ENCODE data around the gene HOXA1. TPM values are rescaled to one million over a fixed set of nuclear protein-coding genes. Genes with fewer than 3 reads are reported as not detected.

The HOXA1 gene
- total RNA-seq, 1 donor from 2014 or later: 1.3 TPM

DNA sequence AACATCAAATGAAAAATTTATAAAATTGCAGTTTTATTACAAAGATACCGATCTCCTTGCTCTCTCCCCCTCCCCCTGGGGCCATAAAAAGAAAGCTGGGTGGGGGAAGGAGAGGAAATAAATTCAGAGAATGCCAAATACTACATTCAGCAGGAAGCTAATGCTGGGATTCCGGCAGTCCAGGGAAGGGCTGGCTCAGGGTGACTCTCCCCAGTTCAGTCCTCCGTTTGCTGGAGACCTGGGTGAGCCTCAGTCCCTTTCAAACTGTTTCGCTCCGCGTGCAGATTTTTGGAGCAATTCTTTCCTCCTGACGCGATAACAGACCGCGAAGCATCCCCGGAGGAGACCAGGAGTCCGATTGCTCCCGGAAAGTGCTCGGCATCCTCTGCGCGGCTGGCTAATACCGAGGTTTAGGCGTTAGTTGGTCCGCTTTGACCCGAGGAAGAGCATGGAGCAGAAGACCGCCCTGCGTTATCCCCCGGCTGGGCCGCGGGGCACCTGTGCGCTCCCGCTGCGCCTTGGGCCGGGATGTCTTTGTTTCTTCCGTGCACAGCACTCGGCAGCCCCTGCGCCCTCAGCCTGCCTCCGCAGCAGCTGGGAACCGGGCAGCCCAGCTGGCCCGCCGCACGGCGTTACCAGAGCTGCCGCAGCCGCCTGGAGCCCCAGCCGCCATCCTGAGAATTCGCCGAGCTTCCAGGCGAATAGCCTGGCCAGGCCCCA is 10.5 kb upstream of the HOXA1 start:
- no peak for DNase-seq (ENCODE audit: low spot score)

- no peak for DNase-seq (ENCODE audit: low spot score)
Observed at GRCh38 chr7:27105301-27106031, 9.7 kb upstream of the HOXA1 start.

GRCh38 chr7:27104341-27105058 is 8.7 kb upstream of the HOXA1 start:
- DNase-seq (ENCODE audit: low spot score): no peak

- no peak for DNase-seq (ENCODE audit: low spot score)
Observed at GRCh38 chr7:27103489-27104226, 7.9 kb upstream of the HOXA1 start.

DNA sequence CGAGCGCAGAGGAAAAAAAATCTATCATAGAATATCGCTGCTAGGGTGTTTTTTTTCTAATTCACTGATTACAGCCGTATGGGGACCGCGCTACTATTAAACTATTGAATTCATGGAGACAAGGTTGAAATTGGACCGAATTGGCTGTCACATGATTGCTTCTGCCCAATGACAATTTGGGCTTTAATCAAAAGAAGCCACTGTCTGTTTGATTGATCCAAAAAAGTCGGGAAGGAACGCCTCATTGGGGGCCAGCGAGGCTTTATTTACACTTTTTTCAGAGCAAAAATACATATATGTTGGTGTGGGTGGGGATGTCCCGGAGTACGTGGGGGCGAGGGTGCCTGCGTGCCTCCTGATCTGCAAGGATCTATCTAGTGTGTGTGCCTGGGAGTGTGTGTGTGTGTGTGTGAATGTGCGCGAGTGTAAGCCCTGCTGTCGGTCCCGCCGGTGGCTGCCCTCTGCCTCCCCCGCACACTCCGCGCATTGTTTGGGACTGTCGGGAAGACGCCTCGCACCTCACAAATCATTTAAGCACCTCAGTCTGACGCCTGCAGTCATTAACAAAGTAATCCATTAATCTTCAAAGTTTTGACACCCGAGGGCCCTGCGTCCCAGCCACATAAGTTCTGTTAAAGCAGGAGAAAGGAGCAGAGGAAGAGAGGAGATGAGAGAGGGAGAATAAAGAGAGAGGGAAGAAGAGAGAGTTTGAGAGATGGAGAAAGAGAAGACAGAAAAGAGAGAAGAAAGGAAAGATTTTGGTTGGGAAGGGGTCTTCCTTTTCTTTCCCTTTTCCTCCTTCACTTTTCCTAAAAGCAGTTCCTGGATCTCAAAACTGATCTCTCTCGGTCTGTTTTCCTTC is 7.0 kb upstream of the HOXA1 start, which contains the start of gene HOXA2:
Gene HOXA2 (minus strand): TSS at position 103 of the 862 bp plus-strand sequence. CDS start 183 bp downstream, outside the sequence.
- no peak for DNase-seq (ENCODE audit: low spot score)

DNA sequence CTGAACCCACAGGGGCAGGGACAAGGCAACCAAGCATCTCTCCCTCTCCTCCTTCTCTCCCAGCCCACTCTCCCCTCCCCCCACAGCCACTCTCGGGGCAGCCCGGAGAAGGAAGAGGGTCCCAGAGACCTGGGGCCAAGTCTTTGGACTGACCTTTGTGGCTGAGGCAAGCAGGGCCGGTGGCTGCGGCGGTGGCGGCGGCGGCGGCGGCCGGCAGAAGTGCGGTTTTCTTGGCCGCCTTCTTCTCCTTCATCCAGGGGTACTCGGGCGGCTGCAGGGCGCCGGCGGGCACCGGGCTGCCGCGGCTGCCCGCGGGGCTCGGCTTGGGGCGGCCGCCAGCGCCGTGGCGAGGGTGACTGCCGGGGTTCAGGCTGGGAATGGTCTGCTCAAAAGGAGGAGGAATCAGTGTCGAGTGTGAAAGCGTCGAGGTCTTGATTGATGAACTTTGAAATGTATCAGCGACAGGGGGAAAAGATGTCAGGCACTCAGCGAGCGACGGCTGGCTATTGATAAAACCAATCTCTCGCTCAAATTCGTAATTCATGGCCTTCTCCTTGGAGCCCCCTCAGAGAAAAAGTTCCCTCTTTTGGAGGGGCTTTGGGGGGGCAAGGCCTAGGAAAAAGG is 6.3 kb upstream of the HOXA1 start:
- DNase-seq (ENCODE audit: low spot score): no peak

GRCh38 chr7:27101171-27101956 is 5.6 kb upstream of the HOXA1 start:
- no peak for DNase-seq (ENCODE audit: low spot score)

DNA sequence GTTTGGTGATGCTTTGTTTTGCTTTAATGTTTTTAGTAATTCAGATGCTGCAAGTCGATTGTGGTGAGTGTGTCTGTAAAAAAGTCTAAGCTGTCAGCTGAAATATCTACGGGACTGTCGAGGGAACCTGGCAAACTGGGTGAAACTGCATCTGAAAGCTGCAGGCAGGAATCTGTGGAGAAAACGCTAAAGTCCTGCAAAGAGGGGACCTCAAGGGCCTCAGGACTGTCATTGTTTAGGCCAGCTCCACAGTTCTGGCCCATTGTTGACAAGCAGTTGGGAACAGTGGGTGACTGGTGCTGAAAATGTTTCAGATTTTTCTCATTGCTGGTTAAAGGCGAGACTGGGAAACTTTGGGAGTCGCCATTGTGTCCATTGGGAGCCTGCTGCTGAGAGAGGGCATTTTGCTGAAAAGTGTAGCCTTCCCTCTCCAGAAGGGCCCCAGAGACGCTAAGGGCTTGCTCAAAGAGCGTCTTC is 4.9 kb upstream of the HOXA1 start:
- no peak for DNase-seq (ENCODE audit: low spot score)

- no peak for DNase-seq (ENCODE audit: low spot score)
Observed at GRCh38 chr7:27099453-27100370, 3.9 kb upstream of the HOXA1 start.

- no peak for DNase-seq (ENCODE audit: low spot score)
Observed at GRCh38 chr7:27098578-27099451, 3.0 kb upstream of the HOXA1 start.

DNA sequence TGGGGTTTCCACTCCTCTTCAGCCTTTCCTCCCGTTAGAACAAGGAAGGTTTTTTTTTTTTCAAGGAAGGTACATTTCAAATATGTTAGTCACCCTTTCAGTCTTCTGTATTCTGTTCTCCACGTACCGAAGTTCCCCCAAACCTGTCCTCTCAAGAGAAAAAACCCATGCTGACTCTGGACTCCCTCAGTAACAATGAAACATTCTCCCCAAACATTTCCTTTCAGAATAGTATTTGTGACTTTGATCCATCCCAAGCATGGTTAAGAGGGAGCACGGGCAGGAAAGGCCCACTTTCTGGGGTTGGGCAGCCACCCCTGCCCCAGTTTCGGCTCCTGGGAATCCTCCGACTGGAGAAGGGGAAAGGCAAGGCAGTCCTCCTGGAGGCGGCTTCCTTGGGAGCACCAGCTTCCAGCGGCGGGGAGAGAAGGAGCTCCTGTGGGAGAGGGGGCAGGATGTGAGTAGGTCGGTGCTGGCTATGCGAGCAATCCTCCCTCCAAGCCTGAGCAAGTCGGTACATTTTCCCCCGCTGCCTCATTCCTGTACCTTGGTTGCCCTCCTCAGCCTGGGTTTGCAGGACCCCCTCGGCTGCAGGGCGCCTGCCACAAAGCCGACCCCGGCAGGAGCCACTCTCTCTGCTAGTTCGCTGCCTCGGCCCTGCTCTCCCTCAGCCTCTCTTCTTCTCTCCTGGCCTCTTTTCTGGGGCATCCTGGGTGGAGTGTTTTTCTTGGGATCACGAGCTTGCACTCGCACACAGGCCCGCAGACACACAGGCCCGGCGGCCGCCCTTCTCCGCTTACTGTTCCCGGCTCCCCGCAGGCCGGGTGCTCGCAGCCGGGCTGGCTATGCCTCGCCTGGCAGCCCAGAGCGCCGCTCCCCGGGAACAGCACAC is 2.1 kb upstream of the HOXA1 start:
- DNase-seq (ENCODE audit: low spot score): no peak

DNA sequence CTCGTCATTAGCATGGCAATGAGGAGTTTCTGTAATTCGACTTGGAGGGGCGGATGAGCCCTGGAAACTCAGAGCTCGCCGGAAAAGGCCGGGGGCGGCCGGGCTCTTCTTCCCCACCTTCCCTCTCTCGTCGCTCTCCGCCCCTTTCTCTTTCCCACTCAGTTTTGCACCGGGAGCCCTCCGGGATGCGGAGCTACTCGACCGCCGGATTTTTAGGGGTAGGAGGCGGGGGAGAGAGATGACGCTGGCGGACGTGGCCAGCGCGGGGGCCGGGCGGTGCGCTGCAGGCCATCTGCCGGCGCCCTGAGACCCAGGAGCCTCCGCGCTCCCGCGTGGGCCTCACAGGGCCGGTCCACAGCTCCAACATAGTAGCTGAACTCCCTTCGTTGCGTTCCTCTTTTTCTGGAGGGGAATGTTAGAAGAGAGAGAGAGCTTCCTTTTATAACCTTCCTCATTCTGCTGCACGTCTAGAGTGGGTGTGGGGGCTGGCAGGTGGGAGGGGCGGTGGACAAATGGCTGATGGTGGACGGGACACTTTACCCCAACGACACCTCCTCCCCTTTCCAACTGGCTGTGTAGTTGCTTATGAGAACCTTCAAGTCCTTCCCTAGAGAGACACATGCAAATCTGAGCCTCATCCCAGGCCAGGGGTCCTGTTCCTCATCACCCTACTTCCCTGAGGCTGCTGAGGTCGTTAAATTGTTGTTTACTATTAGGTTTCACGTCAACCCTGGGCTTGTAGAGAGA is 1.1 kb upstream of the HOXA1 start:
- no peak for DNase-seq (ENCODE audit: low spot score)

DNA sequence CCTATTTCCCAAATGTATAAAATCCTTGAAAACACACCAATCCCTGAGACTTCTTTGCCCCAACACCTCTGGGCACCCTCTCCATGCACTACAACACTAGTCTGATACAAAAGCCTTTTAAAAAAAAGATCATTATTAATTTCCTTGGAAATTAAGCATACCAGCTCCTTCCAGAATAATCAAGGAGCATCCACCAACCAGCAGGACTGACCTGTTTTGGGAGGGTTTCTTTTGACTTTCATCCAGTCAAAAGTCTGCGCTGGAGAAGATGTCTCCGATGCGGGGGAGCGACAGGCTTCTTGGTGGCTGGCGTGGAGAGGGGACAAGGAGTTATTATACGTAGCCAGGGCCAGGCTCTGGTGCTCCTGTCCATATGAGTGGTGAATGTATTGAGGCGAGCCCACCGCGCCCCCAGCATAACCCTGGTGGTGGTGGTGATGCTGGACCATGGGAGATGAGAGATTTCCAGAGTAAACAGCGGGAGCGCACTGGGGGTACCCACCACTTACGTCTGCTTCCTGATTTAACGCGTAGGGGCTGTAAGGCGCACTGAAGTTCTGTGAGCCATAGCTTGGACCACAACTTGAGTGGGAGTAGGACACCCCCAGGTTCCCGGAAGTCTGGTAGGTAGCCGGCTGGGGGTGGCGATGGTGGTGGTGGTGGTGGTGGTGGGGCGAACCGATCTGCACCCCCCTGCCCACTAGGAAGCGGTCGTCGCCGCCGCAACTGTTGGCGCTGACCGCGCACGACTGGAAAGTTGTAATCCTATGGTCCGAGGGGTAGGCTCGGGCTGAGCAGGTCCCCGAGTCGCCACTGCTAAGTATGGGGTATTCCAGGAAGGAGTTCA is 527 bp downstream of the HOXA1 start:
- no peak for DNase-seq (ENCODE audit: low spot score)
